ENCODE results near the gene RMDN3. TPM values are rescaled to one million over a fixed set of nuclear protein-coding genes. Genes with fewer than 3 reads are reported as not detected.

The RMDN3 gene
- total RNA-seq, 2 experiments from 2014 or later = 29.1 to 30.3 TPM

- Histone ChIP-seq H3K4me1 (ENCODE audit: insufficient read depth, low read length) (no peaks in the 10 kb centered on the region), H3K4me3 (ENCODE audit: low read length) (no peak overlapping the region), H3K9me3 (ENCODE audit: control insufficient read depth in 1 of 2, insufficient read depth in 1 of 2, low read length in 2 of 2) (no peaks in the 10 kb centered on the region), H3K27ac (ENCODE audit: low read depth in 1 of 2, low read length in 2 of 2) (no peak overlapping the region), H3K36me3 (ENCODE audit: insufficient read depth, low read length) (no peaks in the 10 kb centered on the region), H3K27me3 (ENCODE audit: control insufficient read depth in 1 of 2, insufficient read depth in 2 of 2, low read length in 2 of 2) (no peaks in the 10 kb centered on the region)
- no peak overlapping the region for H3K27ac Mint-ChIP-seq
- no peaks in the 10 kb centered on the region for H3K36me3 Mint-ChIP-seq (ENCODE audit: low read depth)
- no peaks in the 10 kb centered on the region for H3K9me3 Mint-ChIP-seq
- no peaks in the 10 kb centered on the region for H3K27me3 Mint-ChIP-seq
- TF ChIP-seq, protein P1, sequence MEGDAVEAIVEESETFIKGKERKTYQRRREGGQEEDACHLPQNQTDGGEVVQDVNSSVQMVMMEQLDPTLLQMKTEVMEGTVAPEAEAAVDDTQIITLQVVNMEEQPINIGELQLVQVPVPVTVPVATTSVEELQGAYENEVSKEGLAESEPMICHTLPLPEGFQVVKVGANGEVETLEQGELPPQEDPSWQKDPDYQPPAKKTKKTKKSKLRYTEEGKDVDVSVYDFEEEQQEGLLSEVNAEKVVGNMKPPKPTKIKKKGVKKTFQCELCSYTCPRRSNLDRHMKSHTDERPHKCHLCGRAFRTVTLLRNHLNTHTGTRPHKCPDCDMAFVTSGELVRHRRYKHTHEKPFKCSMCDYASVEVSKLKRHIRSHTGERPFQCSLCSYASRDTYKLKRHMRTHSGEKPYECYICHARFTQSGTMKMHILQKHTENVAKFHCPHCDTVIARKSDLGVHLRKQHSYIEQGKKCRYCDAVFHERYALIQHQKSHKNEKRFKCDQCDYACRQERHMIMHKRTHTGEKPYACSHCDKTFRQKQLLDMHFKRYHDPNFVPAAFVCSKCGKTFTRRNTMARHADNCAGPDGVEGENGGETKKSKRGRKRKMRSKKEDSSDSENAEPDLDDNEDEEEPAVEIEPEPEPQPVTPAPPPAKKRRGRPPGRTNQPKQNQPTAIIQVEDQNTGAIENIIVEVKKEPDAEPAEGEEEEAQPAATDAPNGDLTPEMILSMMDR (IDR thresholded peaks at IDR 0.05) = no peak
- no peak for ATAC-seq (ENCODE audit: poor library complexity)
- POLR2A ChIA-PET = no interaction called here
- intact Hi-C loops (cut with DNase I, micrococcal nuclease) = no loop called here
- no peak overlapping the region for H3K4me3 Mint-ChIP-seq
- CTCF ChIA-PET = interaction anchor here (0.6 kb wide), 1 partner anchor 80 kb away, joined by 3 read pairs; no protein-coding TSS in a partner anchor
- no peaks in the 10 kb centered on the region for H3K4me1 Mint-ChIP-seq (ENCODE audit: low read depth)
- DNase-seq = no peak
These were observed 31.1 kb downstream of the RMDN3 start for GRCh38 chr15:40723919-40724318.

DNA sequence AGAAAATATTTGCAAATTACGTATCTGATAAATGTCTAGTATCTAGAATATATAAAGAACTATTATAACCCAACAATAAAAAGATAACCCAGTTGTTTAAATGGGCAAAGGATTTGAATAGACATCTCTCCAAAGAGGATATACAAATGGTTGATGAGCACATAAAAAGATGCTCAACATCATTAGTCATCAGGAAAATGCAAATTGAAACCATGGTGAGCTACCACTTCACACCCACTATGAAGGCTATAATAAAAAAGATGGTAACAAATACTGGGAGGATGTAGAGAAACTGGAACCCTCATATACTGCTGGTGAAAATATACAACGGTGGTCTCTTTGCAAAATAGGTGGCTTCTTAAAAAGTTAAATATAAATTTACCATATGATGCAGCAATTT is 32.1 kb downstream of the RMDN3 start:
- Histone ChIP-seq H3K4me1 (ENCODE audit: insufficient read depth, low read length) (no peaks in the 10 kb centered on the region), H3K27ac (ENCODE audit: low read depth in 1 of 2, low read length in 2 of 2) (no peak overlapping the region), H3K9me3 (ENCODE audit: control insufficient read depth in 1 of 2, insufficient read depth in 1 of 2, low read length in 2 of 2) (no peaks in the 10 kb centered on the region), H3K4me3 (ENCODE audit: low read length) (no peak overlapping the region), H3K36me3 (ENCODE audit: insufficient read depth, low read length) (no peaks in the 10 kb centered on the region), H3K27me3 (ENCODE audit: control insufficient read depth in 1 of 2, insufficient read depth in 2 of 2, low read length in 2 of 2) (no peaks in the 10 kb centered on the region)
- H3K9me3 Mint-ChIP-seq = no peaks in the 10 kb centered on the region
- H3K4me1 Mint-ChIP-seq (ENCODE audit: low read depth) = no peaks in the 10 kb centered on the region
- ChIA-PET CTCF (no interaction called here), POLR2A (interaction anchor here (1.4 kb wide), 1 partner anchor 29 kb away, joined by 3 read pairs; no protein-coding TSS in a partner anchor)
- TF ChIP-seq, protein P1 (IDR thresholded peaks at IDR 0.05) = no peak
- no peaks in the 10 kb centered on the region for H3K27me3 Mint-ChIP-seq
- H3K27ac Mint-ChIP-seq = no peak overlapping the region
- intact Hi-C loops (cut with DNase I, micrococcal nuclease) = no loop called here
- H3K4me3 Mint-ChIP-seq = no peak overlapping the region
- no peak for DNase-seq
- no peaks in the 10 kb centered on the region for H3K36me3 Mint-ChIP-seq (ENCODE audit: low read depth)
- ATAC-seq (ENCODE audit: poor library complexity) = no peak

GRCh38 chr15:40722354-40722753 is 32.7 kb downstream of the RMDN3 start:
- Histone ChIP-seq H3K27ac (ENCODE audit: low read depth in 1 of 2, low read length in 2 of 2) (no peak overlapping the region), H3K4me1 (ENCODE audit: insufficient read depth, low read length) (no peaks in the 10 kb centered on the region), H3K9me3 (ENCODE audit: control insufficient read depth in 1 of 2, insufficient read depth in 1 of 2, low read length in 2 of 2) (no peaks in the 10 kb centered on the region), H3K27me3 (ENCODE audit: control insufficient read depth in 1 of 2, insufficient read depth in 2 of 2, low read length in 2 of 2) (no peaks in the 10 kb centered on the region), H3K4me3 (ENCODE audit: low read length) (no peak overlapping the region), H3K36me3 (ENCODE audit: insufficient read depth, low read length) (no peaks in the 10 kb centered on the region)
- H3K27ac Mint-ChIP-seq = no peak overlapping the region
- no peaks in the 10 kb centered on the region for H3K27me3 Mint-ChIP-seq
- H3K9me3 Mint-ChIP-seq = no peaks in the 10 kb centered on the region
- ATAC-seq (ENCODE audit: poor library complexity) = no peak
- ChIA-PET POLR2A (interaction anchor here (1.4 kb wide), 1 partner anchor 28 kb away, joined by 3 read pairs; no protein-coding TSS in a partner anchor), CTCF (interaction anchor here (0.7 kb wide), 1 partner anchor 525 kb away, joined by 3 read pairs; no protein-coding TSS in a partner anchor)
- intact Hi-C loops (cut with DNase I, micrococcal nuclease) = no loop called here
- H3K4me3 Mint-ChIP-seq = no peak overlapping the region
- no peaks in the 10 kb centered on the region for H3K4me1 Mint-ChIP-seq (ENCODE audit: low read depth)
- DNase-seq = no peak
- H3K36me3 Mint-ChIP-seq (ENCODE audit: low read depth) = no peaks in the 10 kb centered on the region
- TF ChIP-seq, protein P1 (IDR thresholded peaks at IDR 0.05) = no peak

Data from CD4-positive, alpha-beta T cell (primary cell).